Common myeloid progenitor, CD34-positive (primary cell): ENCODE results near the gene PPEF1.
A peak's percentile ranks its signal among the peaks of the same experiment; 100 is the strongest.
"Not testable (repeated sequence)": the region's sequence is repeated elsewhere in the genome, so short reads cannot be mapped to it uniquely, and the experiment has no call there.

Experiments used
- CTCF ChIA-PET: fragments of 350-600 bp; sonication (Branson Sonifier 250); formaldehyde crosslinking; loops from one replicate; lab custom pipeline; 2021; ENCODE audit warnings: antibody characterized with exemption; lab: Charles Lee
- POLR2A ChIA-PET: fragments of 350-600 bp; sonication (Branson Sonifier 250); formaldehyde crosslinking; loops from one replicate; lab custom pipeline; 2021; ENCODE audit warnings: antibody characterized with exemption; lab: Charles Lee
- DNase-seq, 3 donors: peaks; one replicate each; pipeline versions ENCODE4 v3.0.0 to v3.0.0-alpha.2; 2013
- H3K27ac ChIP-seq, 2 experiments: 1 replicate in 1 of 2; 2 replicates in 1 of 2; pipeline ENCODE4 v1.7.0; 2013; ENCODE audit warnings: inconsistent platforms in 2 of 2, low read length in 2 of 2, mild to moderate bottlenecking in 2 of 2, low read depth in 1 of 2, moderate library complexity in 1 of 2; ENCODE audit not compliant: severe bottlenecking in 2 of 2, insufficient read depth in 1 of 2, poor library complexity in 1 of 2
- H3K27me3 ChIP-seq, 5 experiments: replicated peaks in 2 of 5; 1 replicate in 3 of 5; 2 replicates in 2 of 5; pipeline versions ENCODE4 v1.6.1 to v1.7.0; 2013; ENCODE audit warnings: low read length in 4 of 5, mild to moderate bottlenecking in 2 of 5, moderate library complexity in 2 of 5, inconsistent platforms in 1 of 5; ENCODE audit not compliant: insufficient read depth in 5 of 5, control insufficient read depth in 4 of 5
- H3K36me3 ChIP-seq, 4 experiments: 1 replicate in 2 of 4; 2 replicates in 2 of 4; pipeline versions ENCODE4 v1.6.1 to v1.7.0; 2013; ENCODE audit warnings: low read length in 3 of 4, control low read depth in 1 of 4, mild to moderate bottlenecking in 1 of 4; ENCODE audit not compliant: control insufficient read depth in 4 of 4, insufficient read depth in 4 of 4
- H3K4me1 ChIP-seq, 4 experiments: 1 replicate in 3 of 4; 2 replicates in 1 of 4; pipeline versions ENCODE4 v1.6.1 to v1.7.1; 2013; ENCODE audit warnings: low read length in 3 of 4, mild to moderate bottlenecking in 3 of 4, control low read depth in 1 of 4, inconsistent platforms in 1 of 4, moderate library complexity in 1 of 4; ENCODE audit not compliant: control insufficient read depth in 4 of 4, insufficient read depth in 4 of 4; ENCODE audit errors: control extremely low read depth in 1 of 4
- H3K4me3 ChIP-seq, 7 experiments: 1 replicate in 4 of 7; 2 replicates in 3 of 7; pipeline versions ENCODE4 v1.5.1 to v1.7.0; 2013; ENCODE audit warnings: mild to moderate bottlenecking in 7 of 7, low read length in 6 of 7, moderate library complexity in 6 of 7, inconsistent platforms in 2 of 7, low read depth in 2 of 7, control low read depth in 1 of 7; ENCODE audit not compliant: insufficient read depth in 4 of 7, control insufficient read depth in 1 of 7; ENCODE audit errors: extremely low read depth in 1 of 7
- H3K9me3 ChIP-seq, 5 experiments: 1 replicate in 4 of 5; 2 replicates in 1 of 5; pipeline versions ENCODE4 v1.6.1 to v1.7.1; 2013; ENCODE audit warnings: low read length in 4 of 5, mild to moderate bottlenecking in 2 of 5, inconsistent platforms in 1 of 5, low read depth in 1 of 5, moderate library complexity in 1 of 5; ENCODE audit not compliant: control insufficient read depth in 4 of 5, insufficient read depth in 2 of 5; ENCODE audit errors: control extremely low read depth in 1 of 5
- WGBS: methylation state at CpG from one replicate; pipeline ENCODE4 v1.1.5; 2013; ENCODE audit not compliant: insufficient coverage; 5-methylcytosine and 5-hydroxymethylcytosine counted together

The PPEF1 gene

DNA sequence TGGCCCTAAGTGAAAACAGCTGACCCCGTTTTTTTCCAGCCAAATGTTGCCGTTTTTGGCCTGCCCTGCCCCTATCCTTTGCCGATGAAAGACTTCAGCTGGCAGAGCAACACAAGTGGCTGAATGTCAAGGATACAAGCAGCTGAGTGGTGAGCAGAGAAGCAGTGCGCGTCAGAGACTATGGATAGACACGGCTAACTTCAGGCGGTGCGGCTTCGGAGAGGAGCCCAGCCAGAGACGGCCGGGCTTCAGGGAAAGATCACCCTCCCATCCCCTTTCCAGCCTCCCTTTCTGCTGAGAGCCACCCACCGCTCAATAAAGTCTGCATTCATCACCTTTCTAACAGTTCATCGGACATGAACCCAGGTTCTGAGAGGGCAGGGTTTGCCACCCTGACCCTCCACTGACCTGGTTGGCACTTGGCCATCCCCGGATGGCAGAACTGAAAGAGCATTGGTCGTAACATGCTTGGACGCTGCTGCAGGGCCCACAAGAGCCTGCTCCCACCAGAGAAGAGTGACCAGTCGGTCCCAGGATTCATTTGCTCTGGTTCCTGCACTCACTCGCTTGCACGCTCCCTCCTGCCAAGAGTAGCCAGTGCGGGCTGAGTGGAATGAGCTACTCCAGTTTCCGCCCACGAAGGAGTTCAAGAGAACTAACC, 125.8 kb downstream of the PPEF1 start:
- Histone ChIP-seq H3K27me3 (no peaks in the 10 kb centered on the region), H3K4me1 (no peaks in the 10 kb centered on the region), H3K27ac (no peak overlapping the region), H3K4me3 (no peak overlapping the region), H3K9me3 (peaks cover 0 to 2% (median 0%) of the 10 kb centered on the region in 5 experiments), H3K36me3 (no peaks in the 10 kb centered on the region)
- no peak for DNase-seq
- POLR2A ChIA-PET, result no interaction called here
- CTCF ChIA-PET, result interaction anchor here (0.6 kb wide), 1 partner anchor 383 kb away, joined by 3 read pairs; no protein-coding TSS in a partner anchor
- WGBS, result 80% methylated on average over 19 of the region's 22 CpGs

GRCh38 chrX:18847901-18848300, 140.5 kb downstream of the PPEF1 start:
- WGBS, result 87% methylated on average over 3 of the region's 3 CpGs
- H3K27ac ChIP-seq, H3K9me3 ChIP-seq, H3K4me1 ChIP-seq, H3K36me3 ChIP-seq, H3K27me3 ChIP-seq, H3K4me3 ChIP-seq, DNase-seq, POLR2A ChIA-PET: not testable (repeated sequence)
- CTCF ChIA-PET, result interaction anchor here (1.5 kb wide), 1 partner anchor 18 kb away, joined by 3 read pairs; no protein-coding TSS in a partner anchor

GRCh38 chrX:18855919-18856644, 148.6 kb downstream of the PPEF1 start:
- no CpG with 5 or more reads among the region's 1 CpG for WGBS
- Histone ChIP-seq H3K36me3 (no peaks in the 10 kb centered on the region), H3K4me3 (no peak overlapping the region), H3K27me3 (peaks cover 0 to 2% (median 0%) of the 10 kb centered on the region in 5 experiments), H3K27ac (no peak overlapping the region), H3K9me3 (no peaks in the 10 kb centered on the region), H3K4me1 (peaks cover 0 to 6% (median 2%) of the 10 kb centered on the region in 4 experiments)
- CTCF ChIA-PET, result no interaction called here
- POLR2A ChIA-PET, result no interaction called here
- DNase-seq, result peak; percentile 8 to 68 (median 57)

GRCh38 chrX:18856645-18856997, 149.2 kb downstream of the PPEF1 start:
- no peak for DNase-seq
- Histone ChIP-seq H3K27me3 (peaks cover 0 to 2% (median 0%) of the 10 kb centered on the region in 5 experiments), H3K27ac (no peak overlapping the region), H3K9me3 (no peaks in the 10 kb centered on the region), H3K36me3 (no peaks in the 10 kb centered on the region), H3K4me1 (peaks cover 0 to 6% (median 2%) of the 10 kb centered on the region in 4 experiments), H3K4me3 (no peak overlapping the region)
- ChIA-PET POLR2A (no interaction called here), CTCF (no interaction called here)
- no CpG with 5 or more reads among the region's 1 CpG for WGBS

- Histone ChIP-seq H3K4me1 (peaks cover 0 to under 1% (median 0%) of the 10 kb centered on the region in 4 experiments), H3K36me3 (no peaks in the 10 kb centered on the region), H3K27ac (no peak overlapping the region), H3K27me3 (no peaks in the 10 kb centered on the region), H3K4me3 (no peak overlapping the region), H3K9me3 (no peaks in the 10 kb centered on the region)
- ChIA-PET CTCF (no interaction called here), POLR2A (no interaction called here)
- WGBS, result 94% methylated on average over 3 of the region's 5 CpGs
- no peak for DNase-seq
These were observed 154.1 kb downstream of the PPEF1 start for GRCh38 chrX:18861511-18861910.

DNA sequence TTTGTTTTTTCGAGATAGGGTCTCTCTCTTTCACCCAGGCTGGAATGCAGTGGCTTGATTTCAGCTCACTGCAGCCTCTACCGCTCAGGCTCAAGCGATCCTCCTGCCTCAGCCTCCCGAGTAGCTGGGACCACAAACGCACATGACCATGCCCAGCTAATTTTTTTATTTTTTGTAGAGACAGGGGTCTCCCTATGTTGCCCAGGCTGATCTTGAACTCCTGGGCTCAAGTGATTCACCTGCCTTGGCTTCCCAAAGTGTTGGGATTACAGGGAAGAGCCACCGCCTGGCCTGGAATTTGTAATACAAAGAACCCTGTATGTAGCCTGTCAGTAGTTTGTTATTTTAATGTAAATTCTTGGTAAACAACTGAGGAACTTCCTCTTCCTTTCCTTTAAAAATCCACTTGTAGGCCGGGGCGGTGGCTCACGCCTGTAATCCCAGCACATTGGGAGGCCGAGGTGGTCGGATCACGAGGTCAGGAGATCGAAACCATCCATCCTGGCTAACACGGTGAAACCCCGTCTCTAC, 157.0 kb downstream of the PPEF1 start:
- no peak overlapping the region for H3K27ac ChIP-seq
- 98% methylated on average over 14 of the region's 15 CpGs for WGBS
- no peaks in the 10 kb centered on the region for H3K36me3 ChIP-seq
- ChIA-PET POLR2A (interaction anchor here (0.6 kb wide), 1 partner anchor 439 kb away, joined by 4 read pairs; the partner anchor contains the start of gene CDKL5), CTCF (no interaction called here)
- H3K9me3 ChIP-seq, result no peaks in the 10 kb centered on the region
- H3K27me3 ChIP-seq, result no peaks in the 10 kb centered on the region
- no peak overlapping the region for H3K4me3 ChIP-seq
- DNase-seq, result no peak
- no peaks in the 10 kb centered on the region for H3K4me1 ChIP-seq
